GM21360 (cell line): ENCODE results near the gene SLC35A1.
"Not testable (repeated sequence)": the region's sequence is repeated elsewhere in the genome, so short reads cannot be mapped to it uniquely, and the experiment has no call there.

ENCODE experiments used
- ATAC-seq: cut with Tn5 transposase; IDR thresholded peaks from one replicate; pipeline ENCODE4 v1.9.1; 2021; ENCODE audit warnings: mild to moderate bottlenecking, moderate library complexity; ENCODE audit not compliant: unreplicated experiment

SLC35A1 gene

GRCh38 chr6:87472525-87473418, at the start of gene SLC35A1:
SLC35A1 (plus strand) TSS chr6:87472974; CDS start chr6:87473004, 30 bp downstream.
- ATAC-seq, result peak; percentile 93

- no peak for ATAC-seq
Measured at GRCh38 chr6:87426789-87427188, 46.0 kb upstream of the SLC35A1 start.

- ATAC-seq, result no peak
Measured at GRCh38 chr6:87430499-87430898, 42.3 kb upstream of the SLC35A1 start.

- ATAC-seq, result no peak
Measured at GRCh38 chr6:87431263-87431662, 41.5 kb upstream of the SLC35A1 start.

GRCh38 chr6:87436435-87436834, 36.3 kb upstream of the SLC35A1 start:
- ATAC-seq, result no peak

GRCh38 chr6:87441711-87442110, 31.1 kb upstream of the SLC35A1 start:
- ATAC-seq, result no peak

GRCh38 chr6:87444362-87444761, 28.4 kb upstream of the SLC35A1 start:
- no peak for ATAC-seq

GRCh38 chr6:87465051-87465450, 7.7 kb upstream of the SLC35A1 start:
- no peak for ATAC-seq

- ATAC-seq, result peak; percentile 72
Measured at GRCh38 chr6:87473419-87473903, 687 bp downstream of the SLC35A1 start.

GRCh38 chr6:87481931-87482330, 9.2 kb downstream of the SLC35A1 start:
- ATAC-seq, result no peak

GRCh38 chr6:87482366-87482765, 9.6 kb downstream of the SLC35A1 start:
- no peak for ATAC-seq

GRCh38 chr6:87483929-87484328, 11.2 kb downstream of the SLC35A1 start:
- no peak for ATAC-seq

- ATAC-seq, result no peak
Measured at GRCh38 chr6:87484491-87484890, 11.7 kb downstream of the SLC35A1 start.

GRCh38 chr6:87487555-87487954, 14.8 kb downstream of the SLC35A1 start:
- no peak for ATAC-seq

- not testable (repeated sequence) for ATAC-seq
Measured at GRCh38 chr6:87489326-87489725, 16.6 kb downstream of the SLC35A1 start.

- peak; percentile 54 for ATAC-seq
Measured at GRCh38 chr6:87494761-87495422, 22.1 kb downstream of the SLC35A1 start.

GRCh38 chr6:87498048-87498447, 25.3 kb downstream of the SLC35A1 start:
- ATAC-seq, result no peak

- no peak for ATAC-seq
Measured at GRCh38 chr6:87501809-87502572, 29.2 kb downstream of the SLC35A1 start.

- ATAC-seq, result no peak
Measured at GRCh38 chr6:87504441-87504840, 31.7 kb downstream of the SLC35A1 start.

GRCh38 chr6:87514831-87515230, 42.1 kb downstream of the SLC35A1 start:
- no peak for ATAC-seq

GRCh38 chr6:87518453-87518852, 45.7 kb downstream of the SLC35A1 start:
- no peak for ATAC-seq
